Cardiac muscle cell (in vitro differentiated cells and primary cell): ENCODE results near the gene DAPK3. TPM values are rescaled to one million over a fixed set of nuclear protein-coding genes. Genes with fewer than 3 reads are reported as not detected.

ENCODE experiments used
- DNase-seq, 2 donors: peaks; one replicate each; pipeline versions ENCODE4 v3.0.0 to v3.0.0-alpha.2; 2010 to 2017; ENCODE audit warnings: low read depth in 1 of 2, low spot score in 1 of 2
- H3K27ac ChIP-seq: fragments of 200-600 bp; sonication (generic); 2 replicates; pipeline ENCODE4 v1.5.1; 2016
- H3K27me3 ChIP-seq: fragments of 200-600 bp; sonication (generic); 2 replicates; pipeline ENCODE4 v1.6.0; 2016; ENCODE audit warnings: control low read depth
- H3K36me3 ChIP-seq: fragments of 200-600 bp; sonication (generic); 2 replicates; pipeline ENCODE4 v1.5.1; 2016; ENCODE audit warnings: control low read depth
- H3K4me1 ChIP-seq: fragments of 200-600 bp; sonication (generic); 2 replicates; pipeline ENCODE4 v1.8.1; 2017; ENCODE audit warnings: low read depth, mild to moderate bottlenecking, mixed run types
- H3K4me3 ChIP-seq: fragments of 200-600 bp; sonication (generic); 2 replicates; pipeline ENCODE4 v1.5.1; 2016; ENCODE audit warnings: mild to moderate bottlenecking
- H3K9me3 ChIP-seq: fragments of 200-600 bp; sonication (generic); 2 replicates; pipeline ENCODE4 v1.5.1; 2017; ENCODE audit warnings: low read depth, mild to moderate bottlenecking, control low read depth
- CTCF ChIP-seq: IDR thresholded peaks from 2 replicates; pipeline ENCODE4 v1.5.1; 2012; ENCODE audit warnings: low read depth, mild to moderate bottlenecking, low read length
- polyA plus RNA-seq: library from polyadenylated mRNA; unstranded; fragments of >200 nt; fragmentation: Nextera tagmentation; extraction: Ambion mirVana; gene quantifications from 2 replicates; pipeline ENCODE4 v1.2.1, GENCODE V29; 2016
- total RNA-seq: library from RNA; depleted of rRNA; stranded (reverse); fragments of >200 nt; gene quantifications from 2 replicates; pipeline ENCODE4 v1.2.3, GENCODE V29; 2016

DAPK3 gene
- total and polyA plus RNA-seq, 2 experiments from 2014 or later, result 72.1 to 157 TPM

DNA sequence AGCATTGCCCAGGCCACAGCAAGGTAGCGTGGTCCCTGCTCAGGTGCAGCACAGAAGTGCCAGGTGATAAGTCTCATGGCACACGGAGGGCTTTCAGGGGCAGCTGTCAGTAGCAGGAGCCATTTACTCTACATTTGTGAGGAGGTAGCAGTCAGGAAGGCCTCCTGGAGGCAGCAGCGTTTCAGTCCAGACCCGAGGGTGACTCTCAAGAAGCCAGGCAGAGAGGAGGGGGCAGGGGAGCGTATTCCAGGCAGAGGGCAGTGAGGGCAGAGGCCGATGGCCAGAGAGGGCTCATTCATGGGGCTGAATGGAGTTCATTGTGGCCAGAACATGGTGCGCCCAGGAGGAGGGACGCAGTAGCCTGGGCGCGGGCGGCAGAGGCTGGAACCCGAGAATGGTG is 45.6 kb upstream of the DAPK3 start:
- Histone ChIP-seq H3K36me3 (peaks cover 18% of the 10 kb centered on the region), H3K9me3 (no peaks in the 10 kb centered on the region), H3K4me3 (no peak overlapping the region), H3K27me3 (no peaks in the 10 kb centered on the region), H3K4me1 (no peaks in the 10 kb centered on the region), H3K27ac (no peak overlapping the region)
- TF ChIP-seq CTCF, result no peak
- no peak for DNase-seq

DNA sequence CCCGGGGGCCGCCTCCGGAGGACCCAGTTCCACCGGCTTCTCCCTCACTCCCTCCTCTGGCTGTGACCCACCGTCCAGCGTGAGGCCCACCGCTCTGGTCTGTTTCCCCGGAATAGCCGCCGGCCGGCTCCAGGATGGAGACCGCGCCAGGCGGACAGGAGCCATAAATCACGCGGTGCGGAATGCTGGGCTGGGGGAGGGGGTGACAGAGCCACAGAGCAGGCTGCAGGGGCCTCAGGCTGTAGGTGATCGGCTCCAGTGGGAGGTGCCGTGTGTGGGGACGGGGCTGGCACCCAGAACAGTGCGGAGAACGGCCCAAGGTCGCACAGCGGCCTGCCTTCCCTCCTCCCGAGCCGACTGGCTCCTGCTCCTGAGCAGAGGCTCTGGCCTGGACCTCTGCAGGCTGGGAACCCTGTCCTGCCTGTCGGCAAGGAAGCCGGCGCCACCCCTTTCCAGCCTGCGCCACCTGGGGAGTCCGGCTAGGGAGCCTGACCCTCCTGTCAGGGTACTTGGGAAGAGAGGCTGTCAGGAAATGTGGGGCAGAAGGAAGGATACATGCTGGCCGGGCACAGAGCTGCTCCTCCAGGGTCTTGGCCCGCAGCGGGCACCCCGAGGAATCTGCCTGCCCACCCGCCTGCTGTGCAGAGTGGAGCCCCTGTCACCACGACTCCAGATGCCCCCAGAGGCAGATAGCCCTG is 45.0 kb upstream of the DAPK3 start:
- no peak overlapping the region for H3K4me3 ChIP-seq
- peaks cover 5% of the 10 kb centered on the region for H3K4me1 ChIP-seq
- H3K36me3 ChIP-seq, result peaks cover 18% of the 10 kb centered on the region
- H3K27me3 ChIP-seq, result no peaks in the 10 kb centered on the region
- DNase-seq, result no peak
- H3K27ac ChIP-seq, result no peak overlapping the region
- no peaks in the 10 kb centered on the region for H3K9me3 ChIP-seq
- TF ChIP-seq CTCF, result no peak

DNA sequence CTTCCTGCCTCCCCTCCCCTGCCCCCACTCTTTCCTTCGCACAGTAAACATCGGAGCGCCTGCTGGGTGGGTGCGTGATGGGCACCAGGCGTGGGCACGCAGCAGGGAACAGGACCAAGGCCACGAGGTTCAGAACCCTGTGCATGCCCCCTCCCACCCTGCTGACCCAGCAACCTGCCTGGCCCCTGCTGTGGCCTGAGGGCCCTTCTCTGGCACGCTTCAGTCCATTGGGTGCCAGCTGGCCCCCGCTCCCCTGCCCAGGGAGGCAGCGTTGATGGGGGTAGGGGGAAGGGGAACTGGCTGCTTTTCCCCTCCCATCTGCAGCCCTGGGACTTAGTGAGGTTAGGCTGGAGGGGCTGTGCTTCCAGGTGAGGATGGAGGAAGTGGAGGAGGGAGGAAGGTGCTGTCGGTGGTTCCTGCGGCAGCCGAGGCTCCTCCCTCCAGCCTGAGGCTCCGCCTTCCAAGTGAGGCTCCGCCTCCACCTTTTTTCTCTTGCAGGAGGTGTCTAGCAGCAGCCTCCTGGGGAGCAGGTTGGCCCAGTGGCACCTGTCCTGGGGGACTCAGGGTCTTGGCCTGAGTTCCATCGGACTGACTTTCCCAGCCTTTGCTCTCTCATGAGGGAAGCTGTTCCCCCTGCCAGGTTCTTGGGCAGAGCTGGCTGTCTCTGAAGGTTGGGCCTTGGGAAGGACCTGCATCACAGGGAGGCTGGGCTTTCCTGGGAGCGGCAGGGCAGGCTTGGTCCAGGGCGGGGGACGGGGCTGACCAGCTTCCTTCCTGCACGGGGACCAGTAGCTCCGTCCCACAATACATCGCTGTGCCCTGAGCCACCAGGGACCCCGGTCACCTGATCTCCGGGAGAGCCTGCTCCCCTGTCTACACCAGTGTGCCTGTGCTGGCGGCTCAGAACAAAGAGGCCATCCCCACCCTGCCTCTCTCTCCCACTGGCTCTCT is 43.9 kb upstream of the DAPK3 start:
- H3K4me3 ChIP-seq, result no peak overlapping the region
- TF ChIP-seq CTCF, result no peak
- DNase-seq, result no peak
- H3K36me3 ChIP-seq, result peaks cover 18% of the 10 kb centered on the region
- H3K4me1 ChIP-seq, result peaks cover 16% of the 10 kb centered on the region
- H3K9me3 ChIP-seq, result no peaks in the 10 kb centered on the region
- no peaks in the 10 kb centered on the region for H3K27me3 ChIP-seq
- no peak overlapping the region for H3K27ac ChIP-seq

GRCh38 chr19:4013886-4014540 is 43.1 kb upstream of the DAPK3 start:
- Histone ChIP-seq H3K4me3 (no peak overlapping the region), H3K36me3 (peaks cover 18% of the 10 kb centered on the region), H3K4me1 (peaks cover 24% of the 10 kb centered on the region), H3K27ac (no peak overlapping the region), H3K9me3 (no peaks in the 10 kb centered on the region), H3K27me3 (no peaks in the 10 kb centered on the region)
- no peak for TF ChIP-seq CTCF
- DNase-seq, result no peak

DNA sequence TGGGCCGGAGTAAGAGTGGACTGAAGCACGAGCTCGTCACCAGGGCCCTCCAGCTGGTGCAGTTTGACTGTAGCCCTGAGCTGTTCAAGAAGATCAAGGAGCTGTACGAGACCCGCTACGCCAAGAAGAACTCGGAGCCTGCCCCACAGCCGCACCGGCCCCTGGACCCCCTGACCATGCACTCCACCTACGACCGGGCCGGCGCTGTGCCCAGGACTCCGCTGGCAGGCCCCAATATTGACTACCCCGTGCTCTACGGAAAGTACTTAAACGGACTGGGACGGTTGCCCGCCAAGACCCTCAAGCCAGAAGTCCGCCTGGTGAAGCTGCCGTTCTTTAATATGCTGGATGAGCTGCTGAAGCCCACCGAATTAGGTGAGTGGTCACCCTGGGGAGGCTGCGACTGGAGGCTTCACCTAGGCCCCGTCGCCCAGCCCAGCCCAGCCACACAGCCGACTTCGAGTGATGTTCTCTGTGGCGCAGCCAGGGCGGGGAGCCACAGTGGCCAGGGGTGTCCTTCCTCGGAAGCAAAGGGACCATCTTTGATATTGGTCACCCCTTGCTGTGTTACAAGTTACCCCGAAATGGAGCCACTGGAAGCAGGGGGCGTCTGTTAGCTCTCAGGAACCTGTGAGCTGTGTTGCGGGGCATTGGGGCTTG is 42.2 kb upstream of the DAPK3 start:
- Histone ChIP-seq H3K36me3 (peaks cover 16% of the 10 kb centered on the region), H3K4me1 (peaks cover 30% of the 10 kb centered on the region)

More for the DNA sequence above, 42.2 kb upstream of the DAPK3 start:
- no peak for TF ChIP-seq CTCF
- no peak for DNase-seq
- Histone ChIP-seq H3K4me3 (no peak overlapping the region), H3K27ac (no peak overlapping the region), H3K27me3 (no peaks in the 10 kb centered on the region), H3K9me3 (no peaks in the 10 kb centered on the region)
